ENCODE data around the gene ADRA2C.

The ADRA2C gene

GRCh38 chr4:3744232-3744631 is 22.0 kb upstream of the ADRA2C start:
- peak overlapping the region; percentile 43 to 67 for H3K27ac ChIP-seq

GRCh38 chr4:3744901-3745300 is 21.3 kb upstream of the ADRA2C start:
- no peak for DNase-seq (ENCODE audit: low spot score)
- Histone ChIP-seq H3K27ac (peak overlapping the region; percentile 43 to 67), H3K4me3 (no peak overlapping the region)
- no peak for TF ChIP-seq CTCF (IDR thresholded peaks at IDR 0.05)

More at GRCh38 chr4:3744232-3744631, 22.0 kb upstream of the ADRA2C start:
- TF ChIP-seq CTCF (IDR thresholded peaks at IDR 0.05), result no peak
- no peak for DNase-seq (ENCODE audit: low spot score)
- no peak overlapping the region for H3K4me3 ChIP-seq

- TF ChIP-seq CTCF (IDR thresholded peaks at IDR 0.05), result no peak
- H3K4me3 ChIP-seq, result no peak overlapping the region
- H3K27ac ChIP-seq, result peak overlapping the region in 1 of 2 donors; percentile 54
- no peak for DNase-seq (ENCODE audit: low spot score)
These were observed 20.1 kb upstream of the ADRA2C start for GRCh38 chr4:3745886-3746656.

- Histone ChIP-seq H3K4me3 (peak overlapping the region; percentile 39), H3K27ac (peak overlapping the region; percentile 17 to 76)
- no peak for DNase-seq (ENCODE audit: low spot score)
- TF ChIP-seq CTCF (IDR thresholded peaks at IDR 0.05), result no peak
These were observed 19.2 kb upstream of the ADRA2C start for GRCh38 chr4:3746701-3747580.

GRCh38 chr4:3747581-3747904 is 18.6 kb upstream of the ADRA2C start:
- peak overlapping the region; percentile 17 to 76 for H3K27ac ChIP-seq
- no peak for DNase-seq (ENCODE audit: low spot score)
- peak overlapping the region; percentile 39 for H3K4me3 ChIP-seq
- TF ChIP-seq CTCF (IDR thresholded peaks at IDR 0.05), result no peak

- Histone ChIP-seq H3K4me3 (no peak overlapping the region), H3K27ac (no peak overlapping the region)
- DNase-seq (ENCODE audit: low spot score), result no peak
- TF ChIP-seq CTCF (IDR thresholded peaks at IDR 0.05), result no peak
These were observed 17.9 kb upstream of the ADRA2C start for GRCh38 chr4:3748136-3748898.
